Panc1 (cell line): Measurements from ENCODE around the gene ZBTB46. TPM values are rescaled to one million over a fixed set of nuclear protein-coding genes. Genes with fewer than 3 reads are reported as not detected.

Source experiments
- ATAC-seq: fragments of 200-7000 bp; cut with Tn5 transposase; 2 replicates; pipeline ENCODE4 v1.9.1; 2020; ENCODE audit warnings: mild to moderate bottlenecking, moderate library complexity
- BruUV-seq: library from RNA; stranded (reverse); fragments of 400-500 nt; replicated peaks from 2 replicates; lab custom pipeline; 2021; lab: Mats Ljungman, UMichigan
- CTCF ChIA-PET: fragments of 300-600 bp; sonication (Branson Sonifier 250); formaldehyde crosslinking; loops from one replicate; lab custom pipeline; 2022; ENCODE audit warnings: antibody characterized with exemption; lab: Charles Lee
- POLR2A ChIA-PET: fragments of 300-600 bp; sonication (Branson Sonifier 250); formaldehyde crosslinking; loops from one replicate; lab custom pipeline; 2022; ENCODE audit warnings: antibody characterized with exemption; lab: Charles Lee
- DNase-seq: peaks from one replicate; pipeline ENCODE4 v3.0.0-alpha.2; 2010; ENCODE audit warnings: low read depth, low spot score
- H3K27ac ChIP-seq: 2 replicates; pipeline ENCODE4 v1.5.1; 2011; ENCODE audit warnings: mild to moderate bottlenecking, low read length, inconsistent platforms
- H3K27me3 ChIP-seq: fragments of 200-500 bp; sonication (Bioruptor generic); 2 replicates; pipeline ENCODE4 v1.6.0; 2014; ENCODE audit warnings: low read length, inconsistent platforms; ENCODE audit not compliant: control insufficient read depth, insufficient read depth
- H3K36me3 ChIP-seq: fragments of 200-500 bp; sonication (Bioruptor generic); 2 replicates; pipeline ENCODE4 v1.5.1; 2014; ENCODE audit warnings: inconsistent platforms, mild to moderate bottlenecking, low read length, moderate library complexity; ENCODE audit not compliant: control insufficient read depth, insufficient read depth
- H3K4me1 ChIP-seq: 2 replicates; pipeline ENCODE4 v1.5.1; 2011; ENCODE audit warnings: inconsistent platforms, mild to moderate bottlenecking, low read length, moderate library complexity; ENCODE audit not compliant: control insufficient read depth, insufficient read depth
- H3K4me3 ChIP-seq, 2 experiments: 2 replicates each; pipeline ENCODE4 v1.5.1; 2011 to 2012; ENCODE audit warnings: low read depth in 2 of 2, low read length in 2 of 2, mild to moderate bottlenecking in 2 of 2, inconsistent platforms in 1 of 2, moderate library complexity in 1 of 2
- H3K9me3 ChIP-seq: fragments of 200-500 bp; sonication (Bioruptor generic); 2 replicates; pipeline ENCODE4 v1.5.1; 2014; ENCODE audit warnings: low read depth, mild to moderate bottlenecking, inconsistent platforms, low read length, moderate library complexity; ENCODE audit not compliant: control insufficient read depth, insufficient read depth
- POLR2AphosphoS5 ChIP-seq: IDR thresholded peaks from 2 replicates; pipeline ENCODE4 v1.6.1; 2012; ENCODE audit warnings: mild to moderate bottlenecking, low read depth, low read length, moderate library complexity
- SIN3A ChIP-seq: IDR thresholded peaks from 2 replicates; pipeline ENCODE4 v1.6.1; 2012; ENCODE audit warnings: low read depth, mild to moderate bottlenecking, low read length, moderate library complexity, borderline replicate concordance; ENCODE audit not compliant: insufficient read depth
- TCF7L2 ChIP-seq: IDR thresholded peaks from 2 replicates; pipeline ENCODE4 v1.6.1; 2011; ENCODE audit warnings: mild to moderate bottlenecking, low read depth, low read length, inconsistent platforms
- in situ Hi-C: cut with HindIII; loops from 2 replicates; pipeline ENCODE4 v1.10.0; 2016; ENCODE audit warnings: low sequenced_read_pairs, low pct_unique_long_range_greater_than_20kb
- intact Hi-C: fragments of 100-400 bp; cut with micrococcal nuclease; formaldehyde crosslinking; loops from one replicate; pipeline ENCODE4 v1.10.0; 2022; ENCODE audit not compliant: unreplicated experiment
- total RNA-seq: library from RNA; stranded (reverse); gene quantifications from one replicate; pipeline ENCODE4 v1.2.1, GENCODE V29; 2021; ENCODE audit not compliant: unreplicated experiment
- TF ChIP-seq, protein P1 (sequence below), 2 experiments: IDR thresholded peaks; 2 replicates each; pipeline ENCODE4 v1.6.1; 2011 to 2012; ENCODE audit warnings: low read depth in 2 of 2, control low read depth in 1 of 2, low read length in 1 of 2, mild to moderate bottlenecking in 1 of 2, moderate library complexity in 1 of 2; ENCODE audit not compliant: insufficient read depth in 1 of 2
- TF ChIP-seq, protein P2 (sequence below): fragments of 450-650 bp; IDR thresholded peaks from 2 replicates; pipeline ENCODE4 v1.5.1; 2017; ENCODE audit warnings: mild to moderate bottlenecking

ZBTB46 gene
- total RNA-seq, 1 experiment from 2014 or later, result 15.2 TPM

DNA sequence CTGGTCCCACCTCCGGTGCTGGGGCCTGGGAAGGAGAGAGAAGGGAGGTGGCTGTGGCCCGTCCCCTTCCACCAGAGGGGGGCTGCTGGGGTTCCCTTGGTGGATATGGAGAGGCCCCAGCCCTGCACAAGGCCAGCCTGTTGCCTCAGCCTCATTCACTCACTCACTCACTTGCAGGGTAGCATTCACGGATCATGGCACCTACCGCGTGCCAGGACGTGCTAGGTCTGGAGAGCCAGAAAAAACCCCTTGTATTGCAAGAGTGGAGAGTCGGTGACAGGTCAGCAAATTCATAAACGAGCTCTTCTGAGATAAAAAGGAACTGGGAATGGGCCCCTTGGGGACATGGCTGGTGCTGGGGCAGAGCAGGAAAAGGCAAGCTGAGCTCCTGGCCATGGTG lies 6.4 kb upstream of the ZBTB46 start:
- ATAC-seq (no peak), DNase-seq (no peak)
- Histone ChIP-seq H3K4me3 (no peak overlapping the region), H3K9me3 (no peaks in the 10 kb centered on the region), H3K4me1 (peaks cover 19% of the 10 kb centered on the region), H3K27ac (no peak overlapping the region), H3K36me3 (no peaks in the 10 kb centered on the region), H3K27me3 (no peaks in the 10 kb centered on the region)
- TF ChIP-seq, protein P1, sequence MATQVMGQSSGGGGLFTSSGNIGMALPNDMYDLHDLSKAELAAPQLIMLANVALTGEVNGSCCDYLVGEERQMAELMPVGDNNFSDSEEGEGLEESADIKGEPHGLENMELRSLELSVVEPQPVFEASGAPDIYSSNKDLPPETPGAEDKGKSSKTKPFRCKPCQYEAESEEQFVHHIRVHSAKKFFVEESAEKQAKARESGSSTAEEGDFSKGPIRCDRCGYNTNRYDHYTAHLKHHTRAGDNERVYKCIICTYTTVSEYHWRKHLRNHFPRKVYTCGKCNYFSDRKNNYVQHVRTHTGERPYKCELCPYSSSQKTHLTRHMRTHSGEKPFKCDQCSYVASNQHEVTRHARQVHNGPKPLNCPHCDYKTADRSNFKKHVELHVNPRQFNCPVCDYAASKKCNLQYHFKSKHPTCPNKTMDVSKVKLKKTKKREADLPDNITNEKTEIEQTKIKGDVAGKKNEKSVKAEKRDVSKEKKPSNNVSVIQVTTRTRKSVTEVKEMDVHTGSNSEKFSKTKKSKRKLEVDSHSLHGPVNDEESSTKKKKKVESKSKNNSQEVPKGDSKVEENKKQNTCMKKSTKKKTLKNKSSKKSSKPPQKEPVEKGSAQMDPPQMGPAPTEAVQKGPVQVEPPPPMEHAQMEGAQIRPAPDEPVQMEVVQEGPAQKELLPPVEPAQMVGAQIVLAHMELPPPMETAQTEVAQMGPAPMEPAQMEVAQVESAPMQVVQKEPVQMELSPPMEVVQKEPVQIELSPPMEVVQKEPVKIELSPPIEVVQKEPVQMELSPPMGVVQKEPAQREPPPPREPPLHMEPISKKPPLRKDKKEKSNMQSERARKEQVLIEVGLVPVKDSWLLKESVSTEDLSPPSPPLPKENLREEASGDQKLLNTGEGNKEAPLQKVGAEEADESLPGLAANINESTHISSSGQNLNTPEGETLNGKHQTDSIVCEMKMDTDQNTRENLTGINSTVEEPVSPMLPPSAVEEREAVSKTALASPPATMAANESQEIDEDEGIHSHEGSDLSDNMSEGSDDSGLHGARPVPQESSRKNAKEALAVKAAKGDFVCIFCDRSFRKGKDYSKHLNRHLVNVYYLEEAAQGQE (IDR thresholded peaks at IDR 0.05; ENCODE audit: insufficient read depth in 1 of 2, low read depth in 2 of 2, low read length in 1 of 2), result no peak
- TF ChIP-seq, protein P2, sequence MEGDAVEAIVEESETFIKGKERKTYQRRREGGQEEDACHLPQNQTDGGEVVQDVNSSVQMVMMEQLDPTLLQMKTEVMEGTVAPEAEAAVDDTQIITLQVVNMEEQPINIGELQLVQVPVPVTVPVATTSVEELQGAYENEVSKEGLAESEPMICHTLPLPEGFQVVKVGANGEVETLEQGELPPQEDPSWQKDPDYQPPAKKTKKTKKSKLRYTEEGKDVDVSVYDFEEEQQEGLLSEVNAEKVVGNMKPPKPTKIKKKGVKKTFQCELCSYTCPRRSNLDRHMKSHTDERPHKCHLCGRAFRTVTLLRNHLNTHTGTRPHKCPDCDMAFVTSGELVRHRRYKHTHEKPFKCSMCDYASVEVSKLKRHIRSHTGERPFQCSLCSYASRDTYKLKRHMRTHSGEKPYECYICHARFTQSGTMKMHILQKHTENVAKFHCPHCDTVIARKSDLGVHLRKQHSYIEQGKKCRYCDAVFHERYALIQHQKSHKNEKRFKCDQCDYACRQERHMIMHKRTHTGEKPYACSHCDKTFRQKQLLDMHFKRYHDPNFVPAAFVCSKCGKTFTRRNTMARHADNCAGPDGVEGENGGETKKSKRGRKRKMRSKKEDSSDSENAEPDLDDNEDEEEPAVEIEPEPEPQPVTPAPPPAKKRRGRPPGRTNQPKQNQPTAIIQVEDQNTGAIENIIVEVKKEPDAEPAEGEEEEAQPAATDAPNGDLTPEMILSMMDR, result no peak
- TF ChIP-seq TCF7L2 (no peak), POLR2AphosphoS5 (no peak), SIN3A (no peak)
- in situ Hi-C loops (no loop called here), intact Hi-C loops (no loop called here)
- ChIA-PET CTCF (no interaction called here), POLR2A (no interaction called here)
- no TSS peak for BruUV-seq

DNA sequence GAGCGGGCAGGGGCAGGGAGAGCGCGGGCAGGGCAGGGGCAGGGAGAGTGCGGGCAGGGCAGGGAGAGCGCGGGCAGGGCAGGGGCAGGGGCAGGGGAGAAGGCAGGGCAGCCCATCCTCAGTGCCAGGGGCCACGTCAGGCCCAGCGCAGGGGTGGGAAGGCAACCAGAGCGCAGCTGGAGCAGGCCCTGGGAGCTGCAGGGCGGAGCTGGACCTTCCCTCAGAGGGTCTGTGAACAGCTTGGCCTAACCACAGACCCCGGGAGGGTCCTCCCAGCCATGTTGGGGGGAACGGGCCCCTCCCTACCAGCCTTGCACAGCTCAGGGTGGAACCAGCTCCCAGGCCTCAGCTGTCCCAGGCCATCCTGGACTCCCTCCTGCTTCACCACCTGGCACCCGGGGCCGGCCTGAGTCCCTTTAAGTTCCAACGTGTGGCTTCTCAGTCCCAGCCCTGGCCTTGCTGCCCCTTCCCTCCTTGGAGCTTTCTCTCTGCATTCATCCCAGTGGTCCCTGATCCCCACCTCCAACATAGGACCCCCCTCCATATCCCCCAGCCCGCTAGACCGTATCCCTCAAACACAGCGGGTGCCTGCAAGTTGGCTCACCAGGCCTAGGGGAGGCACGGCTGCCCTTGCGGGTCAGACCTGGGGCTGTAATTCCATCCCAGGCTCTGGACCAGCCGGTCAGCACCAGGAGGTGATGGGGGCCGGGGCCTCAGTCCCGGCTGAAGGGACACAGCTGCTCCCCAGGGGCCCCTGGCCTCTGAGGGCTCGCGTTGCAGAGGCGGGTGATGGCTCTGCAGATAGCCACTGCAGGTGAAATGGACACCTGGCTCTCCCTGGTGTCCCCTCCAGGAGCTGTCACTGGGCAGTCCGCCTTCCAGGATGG lies 5.6 kb upstream of the ZBTB46 start:
- no peak overlapping the region for H3K27ac ChIP-seq
- peaks cover 19% of the 10 kb centered on the region for H3K4me1 ChIP-seq
- intact Hi-C loops (no loop called here), in situ Hi-C loops (no loop called here)
- no peaks in the 10 kb centered on the region for H3K9me3 ChIP-seq
- TF ChIP-seq TCF7L2, result no peak
- TF ChIP-seq POLR2AphosphoS5, result no peak
- TF ChIP-seq, protein P1 (IDR thresholded peaks at IDR 0.05; ENCODE audit: insufficient read depth in 1 of 2, low read depth in 2 of 2, low read length in 1 of 2), result no peak
- no peak for TF ChIP-seq SIN3A
- TF ChIP-seq, protein P2, result no peak
- no peaks in the 10 kb centered on the region for H3K27me3 ChIP-seq
- ATAC-seq (0 out of 2 replicates have a peak, but pooled peaks have one; percentile 26), DNase-seq (no peak)
- no peak overlapping the region for H3K4me3 ChIP-seq
- BruUV-seq, result no TSS peak
- ChIA-PET CTCF (no interaction called here), POLR2A (no interaction called here)
- H3K36me3 ChIP-seq, result no peaks in the 10 kb centered on the region
